Suprapubic skin (tissue), 3 donors: ENCODE measurements around the gene DUSP7.

ENCODE experiments used
- POLR2AphosphoS5 ChIP-seq, 3 donors: sonication (generic); formaldehyde crosslinking; IDR thresholded peaks; one replicate each; pipeline ENCODE4 v1.6.1; 2017; ENCODE audit warnings: antibody characterized with exemption in 3 of 3
- TF ChIP-seq, protein P1 (sequence below), 2 donors: fragments of 200-600 bp in 1 of 2; fragments of 450-650 bp in 1 of 2; sonication (generic) in 1 of 2; IDR thresholded peaks; one replicate each; pipeline ENCODE4 v1.5.1; 2016 to 2019; ENCODE audit warnings: antibody characterized with exemption in 2 of 2, mild to moderate bottlenecking in 1 of 2, moderate library complexity in 1 of 2

DNA sequence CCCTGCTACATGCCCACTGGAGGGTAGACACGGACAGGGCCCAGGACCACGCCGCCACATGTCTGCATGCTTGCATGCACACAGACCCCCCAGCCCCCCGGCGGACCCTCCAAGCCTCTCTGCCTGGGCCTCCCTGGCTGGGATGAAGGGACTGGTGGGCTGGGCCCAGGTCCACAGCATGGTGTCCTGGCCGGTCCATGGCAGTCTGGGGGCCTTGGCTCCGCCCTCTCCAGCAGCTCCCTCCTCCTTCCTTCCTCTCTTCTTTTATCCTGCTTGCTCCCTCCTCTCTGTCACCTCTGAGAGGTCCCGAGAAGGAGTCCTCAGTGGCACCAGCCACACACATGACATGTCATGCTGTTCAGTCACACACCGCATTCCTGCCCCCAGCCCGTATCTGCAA, 24.5 kb downstream of the DUSP7 start:
- TF ChIP-seq, protein P1, sequence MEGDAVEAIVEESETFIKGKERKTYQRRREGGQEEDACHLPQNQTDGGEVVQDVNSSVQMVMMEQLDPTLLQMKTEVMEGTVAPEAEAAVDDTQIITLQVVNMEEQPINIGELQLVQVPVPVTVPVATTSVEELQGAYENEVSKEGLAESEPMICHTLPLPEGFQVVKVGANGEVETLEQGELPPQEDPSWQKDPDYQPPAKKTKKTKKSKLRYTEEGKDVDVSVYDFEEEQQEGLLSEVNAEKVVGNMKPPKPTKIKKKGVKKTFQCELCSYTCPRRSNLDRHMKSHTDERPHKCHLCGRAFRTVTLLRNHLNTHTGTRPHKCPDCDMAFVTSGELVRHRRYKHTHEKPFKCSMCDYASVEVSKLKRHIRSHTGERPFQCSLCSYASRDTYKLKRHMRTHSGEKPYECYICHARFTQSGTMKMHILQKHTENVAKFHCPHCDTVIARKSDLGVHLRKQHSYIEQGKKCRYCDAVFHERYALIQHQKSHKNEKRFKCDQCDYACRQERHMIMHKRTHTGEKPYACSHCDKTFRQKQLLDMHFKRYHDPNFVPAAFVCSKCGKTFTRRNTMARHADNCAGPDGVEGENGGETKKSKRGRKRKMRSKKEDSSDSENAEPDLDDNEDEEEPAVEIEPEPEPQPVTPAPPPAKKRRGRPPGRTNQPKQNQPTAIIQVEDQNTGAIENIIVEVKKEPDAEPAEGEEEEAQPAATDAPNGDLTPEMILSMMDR (IDR thresholded peaks at IDR 0.05): no peak
- TF ChIP-seq POLR2AphosphoS5 (IDR thresholded peaks at IDR 0.05): no peak
